ENCODE results near the gene EIF3D. TPM values are rescaled to one million over a fixed set of nuclear protein-coding genes. Genes with fewer than 3 reads are reported as not detected.
A peak's percentile ranks its signal among the peaks of the same experiment; 100 is the strongest.

The EIF3D gene
- total RNA-seq, 1 experiment from 2014 or later = 237 TPM

- ChIA-PET CTCF (no interaction called here), POLR2A (interaction anchor here (0.7 kb wide), 1 partner anchor 260 kb away, joined by 3 read pairs; no protein-coding TSS in a partner anchor)
- peaks cover 33% of the 10 kb centered on the region for H3K4me1 Mint-ChIP-seq
- no peaks in the 10 kb centered on the region for H3K27me3 Mint-ChIP-seq (ENCODE audit: low read depth)
- DNase-seq (ENCODE audit: low spot score) (no peak), ATAC-seq (no peak)
- no peaks in the 10 kb centered on the region for H3K9me3 Mint-ChIP-seq
- H3K36me3 Mint-ChIP-seq = no peaks in the 10 kb centered on the region
- TF ChIP-seq JUN (CRISPR knock-in tag; IDR thresholded peaks at IDR 0.05) (no peak), MLX (CRISPR knock-in tag; IDR thresholded peaks at IDR 0.05) (no peak), ZNF425 (CRISPR knock-in tag; conservative IDR thresholded peaks at IDR 0.05) (no peak), CDX4 (CRISPR knock-in tag; IDR thresholded peaks at IDR 0.05; ENCODE audit: borderline replicate concordance) (no peak), USF1 (CRISPR knock-in tag; IDR thresholded peaks at IDR 0.05) (no peak), AFF4 (CRISPR knock-in tag; IDR thresholded peaks at IDR 0.05; ENCODE audit: borderline replicate concordance) (no peak), EMX1 (CRISPR knock-in tag; IDR thresholded peaks at IDR 0.05) (no peak), IRF2 (CRISPR knock-in tag; IDR thresholded peaks at IDR 0.05; ENCODE audit: borderline replicate concordance, low read depth) (no peak), HMGXB4 (CRISPR knock-in tag; IDR thresholded peaks at IDR 0.05) (no peak), ATF1 (CRISPR knock-in tag; IDR thresholded peaks at IDR 0.05) (no peak), ZNF219 (CRISPR knock-in tag; IDR thresholded peaks at IDR 0.05; ENCODE audit: borderline replicate concordance) (no peak)
- no peak overlapping the region for H3K4me3 Mint-ChIP-seq
- H3K27ac Mint-ChIP-seq = no peak overlapping the region
Measured at GRCh38 chr22:36560001-36560400, 31.0 kb upstream of the EIF3D start.

- H3K4me1 Mint-ChIP-seq = peaks cover 7% of the 10 kb centered on the region
- ChIA-PET POLR2A (no interaction called here), CTCF (interaction anchor here (0.8 to 2.0 kb wide), 4 partner anchors 9 to 302 kb away, joined by 3 to 12 read pairs (median 7); no protein-coding TSS in a partner anchor)
- no peaks in the 10 kb centered on the region for H3K36me3 Mint-ChIP-seq
- no peaks in the 10 kb centered on the region for H3K27me3 Mint-ChIP-seq (ENCODE audit: low read depth)
- no peaks in the 10 kb centered on the region for H3K9me3 Mint-ChIP-seq
- no peak overlapping the region for H3K4me3 Mint-ChIP-seq
- ATAC-seq = peak; percentile 91
- H3K27ac Mint-ChIP-seq = no peak overlapping the region
- peak; percentile 40 for DNase-seq (ENCODE audit: low spot score)
- no peak for TF ChIP-seq RORB (CRISPR knock-in tag; IDR thresholded peaks at IDR 0.05)
- TF ChIP-seq HMGXB4 (CRISPR knock-in tag; IDR thresholded peaks at IDR 0.05) = no peak
- no peak for TF ChIP-seq SP1 (CRISPR knock-in tag; conservative IDR thresholded peaks at IDR 0.05)
- no peak for TF ChIP-seq TEAD1 (CRISPR knock-in tag; IDR thresholded peaks at IDR 0.05)
- TF ChIP-seq ZNF532 (CRISPR knock-in tag; IDR thresholded peaks at IDR 0.05; ENCODE audit: borderline replicate concordance) = no peak
- no peak for TF ChIP-seq ZNF232 (CRISPR knock-in tag; IDR thresholded peaks at IDR 0.05)
- no peak for TF ChIP-seq NFYB (CRISPR knock-in tag; conservative IDR thresholded peaks at IDR 0.05; ENCODE audit: low read depth)
Measured at GRCh38 chr22:36554098-36554497, 25.1 kb upstream of the EIF3D start.

All from WTC11 (cell line).